ENCODE data around the gene YTHDC1.
"Not testable (repeated sequence)": the region's sequence is repeated elsewhere in the genome, so short reads cannot be mapped to it uniquely, and the experiment has no call there.

YTHDC1 gene

GRCh38 chr4:68349649-68350360 is at the start of gene YTHDC1:
TSS of gene YTHDC1 (minus strand) at chr4:68350090. CDS start at chr4:68349753, 337 bp downstream.
- peak; percentile 91 for DNase-seq (ENCODE audit: low spot score)
- TF ChIP-seq CTCF (IDR thresholded peaks at IDR 0.05; ENCODE audit: extremely low read depth, missing control alignments) = no peak

- no peak for TF ChIP-seq CTCF (IDR thresholded peaks at IDR 0.05; ENCODE audit: extremely low read depth, missing control alignments)
- DNase-seq (ENCODE audit: low spot score) = no peak
These were observed 49.4 kb upstream of the YTHDC1 start for GRCh38 chr4:68399306-68399705.

GRCh38 chr4:68396756-68397155 is 46.9 kb upstream of the YTHDC1 start:
- DNase-seq (ENCODE audit: low spot score) = no peak
- no peak for TF ChIP-seq CTCF (IDR thresholded peaks at IDR 0.05; ENCODE audit: extremely low read depth, missing control alignments)

- DNase-seq (ENCODE audit: low spot score) = no peak
- no peak for TF ChIP-seq CTCF (IDR thresholded peaks at IDR 0.05; ENCODE audit: extremely low read depth, missing control alignments)
These were observed 41.5 kb upstream of the YTHDC1 start for GRCh38 chr4:68391436-68391835.

- DNase-seq (ENCODE audit: low spot score) = no peak
- TF ChIP-seq CTCF (IDR thresholded peaks at IDR 0.05; ENCODE audit: extremely low read depth, missing control alignments) = no peak
These were observed 40.5 kb upstream of the YTHDC1 start for GRCh38 chr4:68390205-68390935.

- DNase-seq (ENCODE audit: low spot score) = not testable (repeated sequence)
These were observed 39.6 kb upstream of the YTHDC1 start for GRCh38 chr4:68389386-68389913.

GRCh38 chr4:68388347-68388865 is 38.5 kb upstream of the YTHDC1 start:
- no peak for DNase-seq (ENCODE audit: low spot score)
- TF ChIP-seq CTCF (IDR thresholded peaks at IDR 0.05; ENCODE audit: extremely low read depth, missing control alignments) = no peak

Measured in GM20000 (cell line).